BE2C (cell line): ENCODE measurements around the gene ACAP1.

Experiments used
- DNase-seq: peaks from one replicate; pipeline ENCODE4 v3.0.0-alpha.2; 2020
- H3K27me3 ChIP-seq: fragments of 250-450 bp; sonication (Bioruptor Pico); 2 replicates; pipeline ENCODE4 v1.5.1; 2020; ENCODE audit warnings: mild to moderate bottlenecking
- H3K36me3 ChIP-seq: fragments of 250-450 bp; sonication (Bioruptor Pico); 2 replicates; pipeline ENCODE4 v1.5.1; 2020; ENCODE audit warnings: mild to moderate bottlenecking
- H3K4me1 ChIP-seq: fragments of 250-450 bp; sonication (Bioruptor Pico); 2 replicates; pipeline ENCODE4 v1.5.1; 2020
- H3K4me3 ChIP-seq: 2 replicates; pipeline ENCODE4 v1.5.1; 2011; ENCODE audit warnings: low read depth, low read length
- H3K9me3 ChIP-seq: fragments of 250-450 bp; sonication (Bioruptor Pico); 2 replicates; pipeline ENCODE4 v1.5.1; 2020
- CTCF ChIP-seq: IDR thresholded peaks from 2 replicates; pipeline ENCODE4 v1.5.1; 2012; ENCODE audit warnings: mild to moderate bottlenecking, low read depth, low read length

Gene ACAP1

GRCh38 chr17:7314719-7315569 is 21.4 kb upstream of the ACAP1 start, which contains the start of gene GPS2:
Gene GPS2 (minus strand): TSS chr17:7315360. CDS start chr17:7315052, 308 bp downstream.
- peak; percentile 85 for DNase-seq
- H3K4me1 ChIP-seq, result no peaks in the 10 kb centered on the region
- H3K4me3 ChIP-seq, result peak within 1 kb of the TSS; percentile 68
- H3K9me3 ChIP-seq, result no peaks in the 10 kb centered on the region
- TF ChIP-seq CTCF, result no peak
- H3K36me3 ChIP-seq, result peaks cover 34% of the 10 kb centered on the region
- H3K27me3 ChIP-seq, result no peaks in the 10 kb centered on the region

GRCh38 chr17:7315570-7316235 is 20.6 kb upstream of the ACAP1 start:
- Histone ChIP-seq H3K36me3 (peaks cover 26% of the 10 kb centered on the region), H3K4me1 (no peaks in the 10 kb centered on the region), H3K9me3 (no peaks in the 10 kb centered on the region), H3K4me3 (peak overlapping the region; percentile 62), H3K27me3 (no peaks in the 10 kb centered on the region)
- DNase-seq, result no peak
- no peak for TF ChIP-seq CTCF

GRCh38 chr17:7317161-7317803 is 19.0 kb upstream of the ACAP1 start:
- H3K4me3 ChIP-seq, result no peak overlapping the region
- no peaks in the 10 kb centered on the region for H3K27me3 ChIP-seq
- no peaks in the 10 kb centered on the region for H3K9me3 ChIP-seq
- no peak for TF ChIP-seq CTCF
- no peaks in the 10 kb centered on the region for H3K4me1 ChIP-seq
- no peak for DNase-seq
- H3K36me3 ChIP-seq, result peaks cover 21% of the 10 kb centered on the region

- H3K4me1 ChIP-seq, result no peaks in the 10 kb centered on the region
- peaks cover 19% of the 10 kb centered on the region for H3K36me3 ChIP-seq
- DNase-seq, result no peak
- no peaks in the 10 kb centered on the region for H3K9me3 ChIP-seq
- TF ChIP-seq CTCF, result no peak
- no peak overlapping the region for H3K4me3 ChIP-seq
- no peaks in the 10 kb centered on the region for H3K27me3 ChIP-seq
Observed at GRCh38 chr17:7318121-7318860, 18.0 kb upstream of the ACAP1 start.

GRCh38 chr17:7321466-7321865 is 14.9 kb upstream of the ACAP1 start:
- Histone ChIP-seq H3K4me1 (no peaks in the 10 kb centered on the region), H3K36me3 (peaks cover 26% of the 10 kb centered on the region), H3K9me3 (no peaks in the 10 kb centered on the region), H3K4me3 (no peak overlapping the region), H3K27me3 (no peaks in the 10 kb centered on the region)
- TF ChIP-seq CTCF, result no peak
- no peak for DNase-seq
